Measurements from ENCODE around the gene CSMD2.

CSMD2 gene

DNA sequence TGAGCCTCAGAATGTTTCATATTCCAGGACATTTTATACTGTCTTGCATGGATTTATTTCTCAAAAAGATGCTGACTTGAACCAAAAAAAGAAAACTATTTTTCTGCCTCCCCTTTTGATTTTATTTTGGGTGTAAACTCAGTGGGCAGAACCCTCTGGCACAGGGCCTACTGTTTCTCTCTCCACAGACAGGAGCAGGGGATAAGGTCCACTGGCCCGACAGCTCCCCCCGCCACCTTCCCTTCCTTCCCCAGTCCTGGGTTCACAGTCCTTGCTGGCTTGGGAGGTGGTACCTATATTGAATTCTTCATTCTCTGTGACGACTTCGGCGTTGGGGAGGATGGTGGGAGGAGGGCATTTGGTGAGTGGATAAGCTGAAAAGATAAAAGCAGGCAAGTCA lies 578.2 kb downstream of the CSMD2 start:
- Histone ChIP-seq H3K9me3 (ENCODE audit: control insufficient read depth in 5 of 5, low read length in 5 of 5) (no peaks in the 10 kb centered on the region), H3K9ac (ENCODE audit: low read length in 5 of 5) (no peak overlapping the region), H3K27ac (ENCODE audit: low read depth, low read length) (no peak overlapping the region), H3K27me3 (ENCODE audit: control insufficient read depth in 5 of 5, insufficient read depth in 4 of 5, low read length in 5 of 5) (no peaks in the 10 kb centered on the region), H3K36me3 (ENCODE audit: control insufficient read depth in 5 of 5, insufficient read depth in 5 of 5, low read length in 5 of 5) (no peaks in the 10 kb centered on the region), H3K4me3 (ENCODE audit: low read depth in 1 of 5, low read length in 5 of 5) (no peak overlapping the region), H3K4me1 (ENCODE audit: control insufficient read depth in 5 of 5, insufficient read depth in 5 of 5, low read length in 5 of 5) (no peaks in the 10 kb centered on the region)

DNA sequence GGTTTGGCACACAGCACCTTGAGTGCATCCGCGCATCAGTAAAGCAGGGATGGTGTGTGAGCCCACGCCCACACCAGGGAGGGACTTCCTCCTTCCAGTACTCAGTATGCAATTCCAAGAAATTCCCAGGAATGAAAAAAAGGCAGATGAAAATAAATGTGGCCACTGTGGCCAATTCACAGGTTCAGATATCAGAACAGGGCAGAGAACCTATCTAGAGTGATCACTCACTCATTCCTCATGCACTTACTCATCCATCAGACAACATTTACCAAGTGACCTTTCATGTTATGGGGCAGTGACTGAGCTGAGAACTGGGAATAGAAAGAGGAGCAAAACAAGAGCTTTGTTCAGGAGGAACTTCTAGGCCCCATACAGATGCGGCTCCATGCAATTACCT lies 578.9 kb downstream of the CSMD2 start:
- Histone ChIP-seq H3K4me1 (ENCODE audit: control insufficient read depth in 5 of 5, insufficient read depth in 5 of 5, low read length in 5 of 5) (no peaks in the 10 kb centered on the region), H3K9me3 (ENCODE audit: control insufficient read depth in 5 of 5, low read length in 5 of 5) (no peaks in the 10 kb centered on the region), H3K27ac (ENCODE audit: low read depth, low read length) (no peak overlapping the region), H3K4me3 (ENCODE audit: low read depth in 1 of 5, low read length in 5 of 5) (no peak overlapping the region), H3K36me3 (ENCODE audit: control insufficient read depth in 5 of 5, insufficient read depth in 5 of 5, low read length in 5 of 5) (no peaks in the 10 kb centered on the region), H3K27me3 (ENCODE audit: control insufficient read depth in 5 of 5, insufficient read depth in 4 of 5, low read length in 5 of 5) (no peaks in the 10 kb centered on the region), H3K9ac (ENCODE audit: low read length in 5 of 5) (no peak overlapping the region)

DNA sequence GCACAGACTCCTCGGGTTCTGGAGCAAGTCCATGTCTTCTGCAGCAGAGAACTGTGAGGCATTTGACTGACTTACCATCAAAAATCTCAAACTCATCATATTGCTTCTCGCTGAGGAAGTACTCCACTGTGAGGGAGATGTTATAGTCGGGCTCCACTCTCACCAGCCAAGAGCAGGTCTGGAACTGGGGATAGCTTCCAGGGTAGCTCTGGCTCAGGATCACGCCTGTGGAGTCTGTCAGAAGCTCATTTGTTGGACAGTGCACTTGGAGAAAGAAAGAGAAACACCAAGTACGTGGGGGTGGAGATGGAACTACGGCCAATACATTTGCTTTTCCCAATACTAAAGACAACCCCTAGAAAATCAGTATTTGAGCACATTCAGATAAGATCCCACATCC lies 581.5 kb downstream of the CSMD2 start:
- H3K36me3 ChIP-seq (ENCODE audit: control insufficient read depth in 5 of 5, insufficient read depth in 5 of 5, low read length in 5 of 5), result no peaks in the 10 kb centered on the region

DNA sequence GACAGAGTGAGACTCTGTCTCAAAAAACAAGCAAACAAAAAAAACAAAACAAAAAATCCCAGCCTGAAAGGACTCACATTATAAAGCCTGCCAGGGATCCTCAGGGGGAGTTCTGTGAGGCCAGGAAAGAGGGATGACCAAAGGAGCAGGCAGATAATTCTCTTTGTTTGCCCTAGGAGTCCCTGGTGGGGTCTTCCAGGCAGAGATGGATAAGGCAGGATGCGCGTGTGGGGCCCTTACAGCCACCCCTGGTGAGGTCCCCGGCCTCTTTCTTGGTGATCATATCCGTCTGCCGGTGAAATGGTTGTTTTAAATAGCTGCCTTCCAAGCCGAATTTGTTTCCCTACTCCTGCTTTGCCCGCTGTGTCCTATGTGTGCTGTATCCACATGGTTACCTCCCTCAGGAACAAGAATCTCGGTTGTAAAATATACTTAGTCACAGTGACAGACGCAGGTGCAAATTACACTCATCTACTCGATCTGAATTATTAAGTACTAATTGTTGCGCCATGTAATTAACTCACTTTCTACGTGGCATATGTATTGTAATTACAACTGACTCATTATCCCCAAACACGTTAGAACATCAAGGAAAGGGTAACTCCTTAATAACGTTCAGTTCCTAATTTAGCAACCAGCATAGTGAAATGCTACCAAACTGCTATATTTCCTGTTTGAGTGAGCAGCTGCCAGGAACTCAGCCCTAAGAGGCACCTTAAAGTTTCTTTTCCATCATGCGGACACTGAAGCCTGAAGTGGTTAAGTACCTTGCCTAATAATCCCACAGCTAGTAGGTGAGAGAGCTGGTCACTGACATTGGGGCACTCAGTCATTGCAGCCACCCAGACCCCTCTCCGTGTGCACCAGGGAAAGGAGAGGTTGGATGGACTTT lies 586.2 kb downstream of the CSMD2 start:
- Histone ChIP-seq H3K4me3 (ENCODE audit: low read depth in 1 of 5, low read length in 5 of 5) (no peak overlapping the region), H3K27me3 (ENCODE audit: control insufficient read depth in 5 of 5, insufficient read depth in 4 of 5, low read length in 5 of 5) (peaks cover 0 to 7% (median 0%) of the 10 kb centered on the region in 5 donors), H3K4me1 (ENCODE audit: control insufficient read depth in 5 of 5, insufficient read depth in 5 of 5, low read length in 5 of 5) (peaks cover 0 to 46% (median 3%) of the 10 kb centered on the region in 5 donors), H3K9me3 (ENCODE audit: control insufficient read depth in 5 of 5, low read length in 5 of 5) (peaks cover 0 to 3% (median 0%) of the 10 kb centered on the region in 5 donors), H3K9ac (ENCODE audit: low read length in 5 of 5) (no peak overlapping the region), H3K36me3 (ENCODE audit: control insufficient read depth in 5 of 5, insufficient read depth in 5 of 5, low read length in 5 of 5) (no peaks in the 10 kb centered on the region), H3K27ac (ENCODE audit: low read depth, low read length) (no peak overlapping the region)

More for the DNA sequence above, 581.5 kb downstream of the CSMD2 start:
- Histone ChIP-seq H3K4me1 (ENCODE audit: control insufficient read depth in 5 of 5, insufficient read depth in 5 of 5, low read length in 5 of 5) (peaks cover 0 to 9% (median 0%) of the 10 kb centered on the region in 5 donors), H3K27me3 (ENCODE audit: control insufficient read depth in 5 of 5, insufficient read depth in 4 of 5, low read length in 5 of 5) (peaks cover 0 to 3% (median 0%) of the 10 kb centered on the region in 5 donors), H3K9me3 (ENCODE audit: control insufficient read depth in 5 of 5, low read length in 5 of 5) (no peaks in the 10 kb centered on the region), H3K4me3 (ENCODE audit: low read depth in 1 of 5, low read length in 5 of 5) (no peak overlapping the region), H3K27ac (ENCODE audit: low read depth, low read length) (no peak overlapping the region), H3K9ac (ENCODE audit: low read length in 5 of 5) (no peak overlapping the region)

DNA sequence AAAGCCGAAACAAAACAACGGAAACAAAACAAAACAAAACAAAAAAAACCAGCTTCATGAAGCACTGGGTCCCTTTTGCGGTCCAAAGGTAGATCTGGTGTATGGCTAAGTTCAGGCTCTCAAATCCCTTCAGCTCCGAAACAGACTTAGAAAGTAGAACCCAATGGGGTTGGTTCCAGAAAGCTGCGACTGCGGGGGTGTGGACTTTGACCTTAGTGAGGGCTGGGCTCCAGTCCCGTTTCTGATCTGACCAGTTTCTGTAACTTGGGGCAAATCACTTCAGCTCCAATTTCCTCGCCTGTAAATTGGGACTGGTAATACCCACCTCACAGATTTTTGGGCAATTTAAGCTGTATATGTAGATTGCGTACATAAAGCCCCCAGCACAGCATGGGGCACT lies 587.4 kb downstream of the CSMD2 start:
- H3K4me1 ChIP-seq (ENCODE audit: control insufficient read depth in 5 of 5, insufficient read depth in 5 of 5, low read length in 5 of 5), result peaks cover 0 to 55% (median 3%) of the 10 kb centered on the region in 5 donors
- H3K36me3 ChIP-seq (ENCODE audit: control insufficient read depth in 5 of 5, insufficient read depth in 5 of 5, low read length in 5 of 5), result no peaks in the 10 kb centered on the region
- H3K9ac ChIP-seq (ENCODE audit: low read length in 5 of 5), result no peak overlapping the region
- peaks cover 0 to 3% (median 0%) of the 10 kb centered on the region in 5 donors for H3K9me3 ChIP-seq (ENCODE audit: control insufficient read depth in 5 of 5, low read length in 5 of 5)
- H3K4me3 ChIP-seq (ENCODE audit: low read depth in 1 of 5, low read length in 5 of 5), result no peak overlapping the region
- H3K27ac ChIP-seq (ENCODE audit: low read depth, low read length), result no peak overlapping the region
- H3K27me3 ChIP-seq (ENCODE audit: control insufficient read depth in 5 of 5, insufficient read depth in 4 of 5, low read length in 5 of 5), result peaks cover 0 to 7% (median 0%) of the 10 kb centered on the region in 5 donors

DNA sequence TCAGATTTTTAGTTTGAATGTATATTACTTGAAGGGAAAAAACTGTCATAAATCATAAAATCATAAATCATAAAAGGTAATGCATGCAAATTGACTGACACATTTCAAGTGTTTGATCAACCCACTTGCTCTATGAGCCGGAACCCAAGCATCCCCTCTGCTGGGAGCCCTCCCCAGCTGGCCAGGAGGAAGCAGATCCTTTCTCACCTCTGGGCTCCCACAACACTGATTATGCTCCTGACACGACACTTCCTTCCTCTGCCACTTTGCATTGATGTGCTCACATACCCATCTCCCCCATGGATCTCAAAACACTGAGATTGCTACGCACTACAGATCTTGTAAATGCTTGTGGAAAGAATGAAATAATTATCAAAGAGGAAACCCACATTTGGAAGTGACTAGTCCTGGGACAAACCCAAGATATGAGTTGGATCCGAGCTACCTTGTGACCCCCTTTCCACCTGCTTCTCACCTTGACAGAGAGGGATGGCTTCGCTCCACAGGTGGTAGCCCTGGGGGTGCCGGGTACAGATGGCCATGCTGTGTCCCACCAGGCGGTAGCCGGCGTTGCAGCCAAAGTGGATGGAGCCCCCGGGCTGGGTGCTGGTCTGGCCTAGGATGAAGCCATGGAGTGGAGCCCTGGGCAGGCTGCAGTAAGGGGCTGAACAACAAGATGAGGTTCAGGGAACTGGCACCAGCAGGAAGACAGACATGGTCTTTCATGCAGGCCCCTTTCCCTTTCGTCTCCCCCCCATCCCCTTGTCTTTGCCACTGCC lies 588.0 kb downstream of the CSMD2 start:
- H3K9ac ChIP-seq (ENCODE audit: low read length in 5 of 5), result no peak overlapping the region
- no peak overlapping the region for H3K4me3 ChIP-seq (ENCODE audit: low read depth in 1 of 5, low read length in 5 of 5)
- peaks cover 0 to 3% (median 0%) of the 10 kb centered on the region in 5 donors for H3K9me3 ChIP-seq (ENCODE audit: control insufficient read depth in 5 of 5, low read length in 5 of 5)
- H3K27me3 ChIP-seq (ENCODE audit: control insufficient read depth in 5 of 5, insufficient read depth in 4 of 5, low read length in 5 of 5), result peaks cover 0 to 7% (median 0%) of the 10 kb centered on the region in 5 donors
- H3K27ac ChIP-seq (ENCODE audit: low read depth, low read length), result no peak overlapping the region
- H3K36me3 ChIP-seq (ENCODE audit: control insufficient read depth in 5 of 5, insufficient read depth in 5 of 5, low read length in 5 of 5), result no peaks in the 10 kb centered on the region
- H3K4me1 ChIP-seq (ENCODE audit: control insufficient read depth in 5 of 5, insufficient read depth in 5 of 5, low read length in 5 of 5), result peaks cover 0 to 59% (median 3%) of the 10 kb centered on the region in 5 donors

DNA sequence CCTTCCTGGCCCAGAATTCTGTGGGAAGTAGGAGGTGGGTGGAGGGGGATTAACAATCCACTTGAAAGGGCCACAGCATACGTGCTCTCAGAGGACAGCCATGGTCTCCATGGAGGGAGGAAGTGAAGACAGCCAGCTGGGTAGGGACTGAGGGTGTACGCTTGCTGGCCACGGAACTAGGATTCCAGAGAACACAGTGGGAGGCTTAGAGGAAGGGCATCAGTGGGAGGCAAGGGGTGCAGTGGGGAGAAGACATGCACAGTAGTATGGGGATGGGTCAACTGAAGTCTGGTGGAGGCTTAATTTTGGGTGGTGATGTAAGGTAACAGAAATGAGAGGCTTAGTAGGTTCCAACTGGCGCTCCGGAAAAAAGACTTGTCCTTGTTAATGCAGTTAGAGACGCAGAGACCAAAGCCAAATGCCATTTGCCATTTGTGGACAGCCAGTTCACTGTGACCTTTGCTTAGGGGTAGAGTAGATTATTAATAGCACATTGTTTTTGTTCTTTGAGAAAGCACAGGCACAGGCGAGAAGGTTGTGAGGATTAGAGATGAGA lies 589.6 kb downstream of the CSMD2 start:
- no peaks in the 10 kb centered on the region for H3K36me3 ChIP-seq (ENCODE audit: control insufficient read depth in 5 of 5, insufficient read depth in 5 of 5, low read length in 5 of 5)
- peaks cover 0 to 68% (median 3%) of the 10 kb centered on the region in 5 donors for H3K4me1 ChIP-seq (ENCODE audit: control insufficient read depth in 5 of 5, insufficient read depth in 5 of 5, low read length in 5 of 5)
- H3K9me3 ChIP-seq (ENCODE audit: control insufficient read depth in 5 of 5, low read length in 5 of 5), result peaks cover 0 to 3% (median 0%) of the 10 kb centered on the region in 5 donors
- H3K27ac ChIP-seq (ENCODE audit: low read depth, low read length), result peak overlapping the region; percentile 24
- peak overlapping the region in 2 of 5 donors; percentile 11 to 19 for H3K4me3 ChIP-seq (ENCODE audit: low read depth in 1 of 5, low read length in 5 of 5)
- no peak overlapping the region for H3K9ac ChIP-seq (ENCODE audit: low read length in 5 of 5)
- H3K27me3 ChIP-seq (ENCODE audit: control insufficient read depth in 5 of 5, insufficient read depth in 4 of 5, low read length in 5 of 5), result peaks cover 0 to 5% (median 0%) of the 10 kb centered on the region in 5 donors

DNA sequence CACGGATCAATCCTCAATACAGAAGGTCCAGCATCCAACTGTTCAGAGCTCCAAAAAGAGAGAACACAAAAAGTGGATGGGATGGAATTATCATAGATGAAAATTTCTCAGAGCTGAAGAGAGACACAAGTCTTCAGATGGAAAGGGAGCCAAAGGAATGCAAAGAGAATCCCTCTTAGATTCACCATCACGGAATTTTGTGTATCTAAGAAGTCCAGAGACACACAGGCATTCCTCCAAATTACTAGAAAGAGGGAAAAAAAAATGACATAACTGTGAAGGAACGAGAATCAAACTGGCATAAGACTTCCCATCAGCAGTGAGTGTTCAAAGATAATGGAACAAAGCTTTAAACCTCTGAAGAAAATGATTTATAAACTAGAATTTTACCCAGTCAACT lies 591.4 kb downstream of the CSMD2 start:
- H3K4me1 ChIP-seq (ENCODE audit: control insufficient read depth in 5 of 5, insufficient read depth in 5 of 5, low read length in 5 of 5), result peaks cover 0 to 61% (median 3%) of the 10 kb centered on the region in 5 donors
- H3K9me3 ChIP-seq (ENCODE audit: control insufficient read depth in 5 of 5, low read length in 5 of 5), result peaks cover 0 to 3% (median 0%) of the 10 kb centered on the region in 5 donors
- H3K27ac ChIP-seq (ENCODE audit: low read depth, low read length), result no peak overlapping the region
- no peak overlapping the region for H3K4me3 ChIP-seq (ENCODE audit: low read depth in 1 of 5, low read length in 5 of 5)
- H3K36me3 ChIP-seq (ENCODE audit: control insufficient read depth in 5 of 5, insufficient read depth in 5 of 5, low read length in 5 of 5), result no peaks in the 10 kb centered on the region
- H3K27me3 ChIP-seq (ENCODE audit: control insufficient read depth in 5 of 5, insufficient read depth in 4 of 5, low read length in 5 of 5), result peaks cover 0 to 5% (median 0%) of the 10 kb centered on the region in 5 donors
- H3K9ac ChIP-seq (ENCODE audit: low read length in 5 of 5), result no peak overlapping the region

DNA sequence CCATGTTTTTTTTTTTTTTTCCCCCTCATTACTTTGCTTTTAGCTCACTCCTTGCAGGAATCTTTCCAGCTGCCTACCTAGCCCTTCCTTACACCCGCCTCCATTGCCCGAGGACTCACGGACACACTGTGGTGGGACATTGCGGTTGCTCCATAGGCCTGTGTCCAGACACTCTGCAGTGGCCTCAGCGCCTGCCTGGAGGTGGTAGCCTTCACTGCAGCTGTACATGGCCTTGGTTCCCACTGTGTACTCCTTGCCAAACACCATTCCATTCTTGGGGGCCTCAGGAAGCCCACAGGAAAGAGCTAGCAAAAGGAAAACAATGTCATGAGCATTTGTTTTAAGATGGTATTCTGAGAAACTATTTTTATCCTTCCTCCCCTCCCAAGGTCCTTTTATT lies 592.6 kb downstream of the CSMD2 start:
- H3K4me1 ChIP-seq (ENCODE audit: control insufficient read depth in 5 of 5, insufficient read depth in 5 of 5, low read length in 5 of 5), result peaks cover 0 to 56% (median 3%) of the 10 kb centered on the region in 5 donors
- H3K27me3 ChIP-seq (ENCODE audit: control insufficient read depth in 5 of 5, insufficient read depth in 4 of 5, low read length in 5 of 5), result peaks cover 0 to 1% (median 0%) of the 10 kb centered on the region in 5 donors
- no peak overlapping the region for H3K9ac ChIP-seq (ENCODE audit: low read length in 5 of 5)
- no peak overlapping the region for H3K27ac ChIP-seq (ENCODE audit: low read depth, low read length)
- peaks cover 0 to 3% (median 0%) of the 10 kb centered on the region in 5 donors for H3K9me3 ChIP-seq (ENCODE audit: control insufficient read depth in 5 of 5, low read length in 5 of 5)
- no peaks in the 10 kb centered on the region for H3K36me3 ChIP-seq (ENCODE audit: control insufficient read depth in 5 of 5, insufficient read depth in 5 of 5, low read length in 5 of 5)
- H3K4me3 ChIP-seq (ENCODE audit: low read depth in 1 of 5, low read length in 5 of 5), result no peak overlapping the region

All from subcutaneous abdominal adipose tissue (tissue), 5 donors.